Lung (tissue), 12 donors: ENCODE data around the gene CLEC17A. TPM values are rescaled to one million over a fixed set of nuclear protein-coding genes. Genes with fewer than 3 reads are reported as not detected.
A peak's percentile ranks its signal among the peaks of the same experiment; 100 is the strongest.
"Not testable (repeated sequence)": the region's sequence is repeated elsewhere in the genome, so short reads cannot be mapped to it uniquely, and the experiment has no call there.

Experiments
- ATAC-seq: fragments of 200-7000 bp; cut with Tn5 transposase; one replicate; pipeline ENCODE4 v1.9.1; 2020; ENCODE audit warnings: moderate number of reproducible peaks; ENCODE audit not compliant: insufficient read depth, low FRiP score
- DNase-seq, 3 donors: peaks; one replicate each; pipeline ENCODE4 v3.0.0-alpha.2; 2013 to 2017
- H3K27ac ChIP-seq, 2 donors: one replicate each; pipeline ENCODE4 v1.5.1; 2013; ENCODE audit warnings: mild to moderate bottlenecking in 2 of 2, moderate library complexity in 2 of 2, control low read depth in 1 of 2, inconsistent platforms in 1 of 2, low read depth in 1 of 2, low read length in 1 of 2
- H3K27me3 ChIP-seq, 3 donors: one replicate each; pipeline ENCODE4 v1.5.1; 2013; ENCODE audit warnings: low read length in 2 of 3; ENCODE audit not compliant: control insufficient read depth in 3 of 3, insufficient read depth in 3 of 3
- H3K36me3 ChIP-seq, 4 donors: one replicate each; pipeline ENCODE4 v1.5.1; 2013; ENCODE audit warnings: low read length in 4 of 4, mild to moderate bottlenecking in 1 of 4, moderate library complexity in 1 of 4; ENCODE audit not compliant: control insufficient read depth in 4 of 4, insufficient read depth in 4 of 4
- H3K4me1 ChIP-seq, 5 donors: one replicate each; pipeline ENCODE4 v1.5.1; 2013; ENCODE audit warnings: low read length in 5 of 5, mild to moderate bottlenecking in 2 of 5, moderate library complexity in 1 of 5; ENCODE audit not compliant: control insufficient read depth in 5 of 5, insufficient read depth in 5 of 5
- H3K4me3 ChIP-seq: one replicate; pipeline ENCODE4 v1.5.1; 2013; ENCODE audit warnings: mild to moderate bottlenecking, control low read depth, moderate library complexity
- H3K9ac ChIP-seq, 2 donors: one replicate each; pipeline ENCODE4 v1.5.1; 2013; ENCODE audit warnings: low read length in 2 of 2, control low read depth in 1 of 2; ENCODE audit not compliant: insufficient read depth in 1 of 2
- H3K9me3 ChIP-seq, 4 donors: one replicate each; pipeline ENCODE4 v1.5.1; 2013; ENCODE audit warnings: low read length in 3 of 4, mild to moderate bottlenecking in 1 of 4, moderate library complexity in 1 of 4; ENCODE audit not compliant: control insufficient read depth in 4 of 4, insufficient read depth in 3 of 4
- WGBS, 2 donors: extraction: QIAGEN DNeasy Blood & Tissue Kit; methylation state at CpG; one replicate each; pipeline ENCODE4 v1.1.7; 2013; 5-methylcytosine and 5-hydroxymethylcytosine counted together
- polyA plus RNA-seq, 2 donors: library from polyadenylated mRNA; stranded (reverse); fragments of 200-250 nt; gene quantifications; one replicate each; pipeline ENCODE4 v1.2.1, GENCODE V29; 2013
- total RNA-seq, 2 donors: library from RNA; depleted of rRNA in 1 of 2; stranded (reverse); fragments of >200 nt in 1 of 2; gene quantifications; one replicate each; pipeline ENCODE4 v1.2.1, GENCODE V29; 2014 to 2021
- TF ChIP-seq, protein P1 (sequence below): IDR thresholded peaks from 2 replicates; pipeline ENCODE4 v1.5.1; 2012; ENCODE audit warnings: mild to moderate bottlenecking; ENCODE audit errors: control extremely low read depth, extremely low read depth
- donor health status: control.
- donor health status: control.
- donor health status: Bipolar disorder and iron deficiency.
- donor health status: healthy.
- donor health status: DM: yes; HTN: yes; CAD: no.

The CLEC17A gene
- total and polyA plus RNA-seq, 4 donors, result 0.08 to 2.3 (median 0.32) TPM

- Histone ChIP-seq H3K27ac (no peak overlapping the region), H3K4me1 (peaks cover 0 to 9% (median 3%) of the 10 kb centered on the region in 5 donors), H3K9ac (no peak overlapping the region), H3K27me3 (no peaks in the 10 kb centered on the region), H3K4me3 (no peak overlapping the region), H3K9me3 (no peaks in the 10 kb centered on the region), H3K36me3 (peaks cover 0 to 6% (median under 1%) of the 10 kb centered on the region in 4 donors)
- WGBS, 2 donors, result 69 to 76% methylated on average over 21 of the region's 21 CpGs
- no peak for ATAC-seq
- TF ChIP-seq, protein P1, sequence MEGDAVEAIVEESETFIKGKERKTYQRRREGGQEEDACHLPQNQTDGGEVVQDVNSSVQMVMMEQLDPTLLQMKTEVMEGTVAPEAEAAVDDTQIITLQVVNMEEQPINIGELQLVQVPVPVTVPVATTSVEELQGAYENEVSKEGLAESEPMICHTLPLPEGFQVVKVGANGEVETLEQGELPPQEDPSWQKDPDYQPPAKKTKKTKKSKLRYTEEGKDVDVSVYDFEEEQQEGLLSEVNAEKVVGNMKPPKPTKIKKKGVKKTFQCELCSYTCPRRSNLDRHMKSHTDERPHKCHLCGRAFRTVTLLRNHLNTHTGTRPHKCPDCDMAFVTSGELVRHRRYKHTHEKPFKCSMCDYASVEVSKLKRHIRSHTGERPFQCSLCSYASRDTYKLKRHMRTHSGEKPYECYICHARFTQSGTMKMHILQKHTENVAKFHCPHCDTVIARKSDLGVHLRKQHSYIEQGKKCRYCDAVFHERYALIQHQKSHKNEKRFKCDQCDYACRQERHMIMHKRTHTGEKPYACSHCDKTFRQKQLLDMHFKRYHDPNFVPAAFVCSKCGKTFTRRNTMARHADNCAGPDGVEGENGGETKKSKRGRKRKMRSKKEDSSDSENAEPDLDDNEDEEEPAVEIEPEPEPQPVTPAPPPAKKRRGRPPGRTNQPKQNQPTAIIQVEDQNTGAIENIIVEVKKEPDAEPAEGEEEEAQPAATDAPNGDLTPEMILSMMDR, result no peak
- DNase-seq, result no peak
Measured at GRCh38 chr19:14544977-14545715, 37.7 kb upstream of the CLEC17A start.

DNA sequence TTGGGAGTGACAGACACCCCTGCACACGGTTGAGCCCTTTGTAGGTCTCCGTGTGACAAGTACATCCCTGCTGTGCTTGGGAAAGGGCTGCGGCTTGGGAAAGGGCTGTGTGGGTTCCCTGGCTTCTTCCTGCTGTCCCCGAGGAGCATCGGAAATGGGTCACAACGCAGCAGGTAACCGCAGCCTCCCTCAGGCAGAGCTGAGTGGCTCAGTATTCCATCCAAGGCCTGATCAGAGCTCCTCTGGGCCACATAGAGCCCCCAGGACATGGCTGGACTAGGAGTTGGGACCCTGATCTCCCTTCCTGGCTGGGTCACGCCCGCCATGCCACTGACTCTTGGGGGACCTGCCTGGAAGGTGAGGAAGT is 37.2 kb upstream of the CLEC17A start:
- Histone ChIP-seq H3K27ac (no peak overlapping the region), H3K4me3 (no peak overlapping the region), H3K36me3 (peaks cover 0 to 7% (median under 1%) of the 10 kb centered on the region in 4 donors), H3K9me3 (no peaks in the 10 kb centered on the region), H3K9ac (no peak overlapping the region), H3K27me3 (no peaks in the 10 kb centered on the region), H3K4me1 (peaks cover 0 to 11% (median 3%) of the 10 kb centered on the region in 5 donors)
- DNase-seq (no peak), ATAC-seq (no peak)
- TF ChIP-seq, protein P1, result no peak
- 86 to 91% methylated on average over 9 of the region's 9 CpGs for WGBS, 2 donors

DNA sequence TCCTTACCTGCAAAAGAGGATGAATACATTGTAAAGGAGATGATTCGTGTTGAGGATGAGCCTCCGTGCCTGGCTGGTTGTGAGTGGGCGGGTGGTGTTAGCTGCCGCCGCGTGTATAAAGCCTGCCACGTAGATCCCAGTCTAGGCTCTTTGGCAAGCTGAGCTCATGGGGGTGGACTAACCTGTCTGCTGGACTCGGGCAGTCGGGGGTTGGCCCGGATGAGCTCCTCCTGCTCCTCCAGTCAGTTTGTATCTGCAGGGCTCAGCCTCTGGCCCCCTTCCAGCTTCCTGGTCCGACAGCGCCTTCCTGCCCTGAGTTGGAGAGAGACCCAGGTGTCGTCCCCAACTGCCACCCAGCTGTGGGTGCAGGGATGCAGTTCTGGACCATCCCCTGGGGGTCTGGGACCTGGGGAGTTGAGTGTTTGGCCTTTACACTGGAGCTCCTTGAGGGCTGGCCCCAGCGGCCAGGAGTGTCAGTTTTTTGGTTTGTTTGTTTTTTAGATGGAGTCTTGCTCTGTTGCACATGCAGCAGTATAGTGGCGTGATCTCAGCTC is 32.6 kb upstream of the CLEC17A start:
- H3K27ac ChIP-seq, result no peak overlapping the region
- ATAC-seq, result no peak
- H3K9ac ChIP-seq, result no peak overlapping the region

GRCh38 chr19:14551134-14552005 is 31.5 kb upstream of the CLEC17A start:
- H3K36me3 ChIP-seq, H3K4me1 ChIP-seq, H3K27ac ChIP-seq, H3K4me3 ChIP-seq, H3K9ac ChIP-seq, H3K27me3 ChIP-seq, H3K9me3 ChIP-seq, ATAC-seq: not testable (repeated sequence)
- peak; percentile 52 to 61 (median 56) for DNase-seq
- WGBS, 2 donors, result 49 to 71% methylated on average over 12 of the region's 12 CpGs

More for the DNA sequence above, 32.6 kb upstream of the CLEC17A start:
- Histone ChIP-seq H3K4me1 (peaks cover 0 to 7% (median 2%) of the 10 kb centered on the region in 5 donors), H3K27me3 (no peaks in the 10 kb centered on the region), H3K36me3 (peaks cover 0 to 7% (median under 1%) of the 10 kb centered on the region in 4 donors), H3K9me3 (no peaks in the 10 kb centered on the region), H3K4me3 (no peak overlapping the region)
- TF ChIP-seq, protein P1, result no peak
- 54 to 63% methylated on average over 15 of the region's 15 CpGs for WGBS, 2 donors
- no peak for DNase-seq

DNA sequence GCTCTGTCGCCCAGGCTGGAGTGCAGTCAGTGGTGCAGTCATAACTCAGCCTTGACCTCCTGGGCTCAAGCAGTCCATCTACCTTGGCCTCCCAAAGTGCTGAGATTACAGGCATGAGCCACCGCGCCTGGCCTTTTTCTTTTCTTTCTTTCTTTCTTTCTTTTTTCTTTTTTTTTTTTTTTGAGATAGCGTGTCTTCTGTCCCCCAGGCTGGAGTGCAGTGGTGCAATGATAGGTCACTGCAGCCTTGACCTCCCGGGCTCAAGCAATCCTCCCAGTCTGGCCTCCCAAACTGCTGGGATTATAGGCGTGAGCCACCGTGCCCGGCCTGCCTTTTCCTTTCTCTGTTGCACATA is 30.9 kb upstream of the CLEC17A start:
- not testable (repeated sequence) for DNase-seq, H3K27me3 ChIP-seq, H3K4me3 ChIP-seq, ATAC-seq, H3K4me1 ChIP-seq, H3K36me3 ChIP-seq, H3K27ac ChIP-seq, H3K9ac ChIP-seq, H3K9me3 ChIP-seq
- WGBS, 2 donors, result 81 to 85% methylated on average over 8 of the region's 8 CpGs
